ENCODE results near the gene OR13H1. TPM values are rescaled to one million over a fixed set of nuclear protein-coding genes. Genes with fewer than 3 reads are reported as not detected.
A peak's percentile ranks its signal among the peaks of the same experiment; 100 is the strongest.
"Not testable (repeated sequence)": the region's sequence is repeated elsewhere in the genome, so short reads cannot be mapped to it uniquely, and the experiment has no call there.

Gene OR13H1
- polyA plus RNA-seq, 1 of the 3 experiments (the other 2 are of a cell fraction), result not detected

DNA sequence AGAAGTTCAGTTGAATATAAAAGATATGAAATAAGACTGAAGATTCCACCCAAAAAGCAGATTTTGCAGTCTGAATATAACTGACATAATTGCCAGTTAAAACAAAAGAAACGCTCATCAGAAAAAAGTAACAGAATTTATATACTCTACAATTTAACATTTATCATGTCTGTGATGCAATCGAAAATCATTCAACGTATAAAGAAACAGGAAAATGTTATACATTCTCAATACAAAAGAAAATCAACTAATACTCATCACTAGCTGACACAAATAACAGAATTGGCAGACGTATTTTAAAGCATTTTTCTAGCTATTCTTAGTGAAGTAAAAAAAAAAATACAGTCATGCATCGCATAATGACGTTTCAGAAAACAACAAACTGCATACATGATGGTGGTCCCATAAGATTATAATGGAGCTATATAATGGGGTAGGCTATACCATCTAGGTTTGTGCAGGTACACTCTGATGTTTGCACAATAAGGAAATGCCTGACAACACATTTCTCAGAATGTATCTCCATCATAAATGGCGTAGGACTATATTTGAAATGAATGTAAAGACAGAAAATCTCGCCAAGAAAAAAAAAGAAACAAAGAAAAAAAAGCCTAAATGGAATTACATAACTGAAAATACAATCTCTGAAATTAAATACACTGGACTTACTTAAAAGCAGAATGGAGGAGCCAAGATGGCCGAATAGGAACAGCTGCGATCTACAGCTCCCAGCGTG is 34.3 kb downstream of the OR13H1 start:
- Histone ChIP-seq H2AFZ (ENCODE audit: low read depth) (0 out of 2 replicates have a peak overlapping the region, but pooled peaks have one; percentile 12), H3K79me2 (ENCODE audit: insufficient read depth) (peaks cover 13% of the 10 kb centered on the region; the same call in 1 of the 2 replicates), H3K4me2 (peak overlapping the region; percentile 48), H3K27me3 (ENCODE audit: insufficient read depth) (no peaks in the 10 kb centered on the region), H3K9me3 (no peaks in the 10 kb centered on the region), H3F3A (replicated peaks; ENCODE audit: insufficient read depth) (no peaks in the 10 kb centered on the region), H3K4me1 (ENCODE audit: control insufficient read depth in 1 of 2, insufficient read depth in 2 of 2, low read depth in 1 of 2, low read length in 1 of 2) (no peaks in the 10 kb centered on the region), H3K27ac (ENCODE audit: low read depth in 2 of 2, low read length in 1 of 2) (peak overlapping the region; percentile 52 to 62), H3K36me3 (replicated peaks in 1 of 2; ENCODE audit: control insufficient read depth in 1 of 2, insufficient read depth in 2 of 2, low read length in 1 of 2) (no peaks in the 10 kb centered on the region), H3K4me3 (ENCODE audit: low read depth in 2 of 2, low read length in 1 of 2) (peak overlapping the region; percentile 48 to 50), H3K9me2 (no peaks in the 10 kb centered on the region), H3K9ac (peak overlapping the region; percentile 50), H4K20me1 (ENCODE audit: insufficient read depth) (no peaks in the 10 kb centered on the region)
- ChIA-PET POLR2A (interaction anchor here (0.6 kb wide), 1 partner anchor 1200 kb away, joined by 3 read pairs; no protein-coding TSS in a partner anchor), CTCF (no interaction called here)
- DNase-seq, result peak; percentile 6
- TF ChIP-seq YY1 (IDR thresholded peaks at IDR 0.05; ENCODE audit: low read depth) (peak; percentile 72), GATA2 (CRISPR knock-in tag; IDR thresholded peaks at IDR 0.05) (no peak)
- WGBS (ENCODE audit: low lambda C conversion rate), result 9% methylated on average over 11 of the region's 11 CpGs

DNA sequence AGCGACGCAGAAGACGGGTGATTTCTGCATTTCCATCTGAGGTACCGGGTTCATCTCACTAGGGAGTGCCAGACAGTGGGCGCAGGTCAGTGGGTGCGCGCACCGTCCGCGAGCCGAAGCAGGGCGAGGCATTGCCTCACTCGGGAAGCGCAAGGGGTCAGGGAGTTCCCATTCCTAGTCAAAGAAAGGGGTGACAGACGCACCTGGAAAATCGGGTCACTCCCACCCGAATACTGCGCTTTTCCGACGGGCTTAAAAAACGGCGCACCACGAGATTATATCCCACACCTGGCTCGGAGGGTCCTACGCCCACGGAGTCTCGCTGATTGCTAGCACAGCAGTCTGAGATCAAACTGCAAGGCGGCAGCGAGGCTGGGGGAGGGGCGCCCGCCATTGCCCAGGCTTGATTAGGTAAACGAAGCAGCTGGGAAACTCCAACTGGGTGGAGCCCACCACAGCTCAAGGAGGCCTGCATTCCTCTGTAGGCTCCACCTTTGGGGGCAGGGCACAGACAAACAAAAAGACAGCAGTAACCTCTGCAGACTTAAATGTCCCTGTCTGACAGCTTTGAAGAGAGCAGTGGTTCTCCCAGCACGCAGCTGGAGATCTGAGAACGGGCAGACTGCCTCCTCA is 35.0 kb downstream of the OR13H1 start:
- H3F3A ChIP-seq (replicated peaks; ENCODE audit: insufficient read depth); CTCF ChIA-PET; H3K36me3 ChIP-seq (replicated peaks in 1 of 2; ENCODE audit: control insufficient read depth in 1 of 2, insufficient read depth in 2 of 2, low read length in 1 of 2); DNase-seq; H3K4me1 ChIP-seq (ENCODE audit: control insufficient read depth in 1 of 2, insufficient read depth in 2 of 2, low read depth in 1 of 2, low read length in 1 of 2); H3K9me2 ChIP-seq; H3K27me3 ChIP-seq (ENCODE audit: insufficient read depth); H2AFZ ChIP-seq (ENCODE audit: low read depth); H3K9me3 ChIP-seq; H4K20me1 ChIP-seq (ENCODE audit: insufficient read depth): not testable (repeated sequence)
- peak overlapping the region; percentile 52 to 62 for H3K27ac ChIP-seq (ENCODE audit: low read depth in 2 of 2, low read length in 1 of 2)
- peak overlapping the region; percentile 48 to 50 for H3K4me3 ChIP-seq (ENCODE audit: low read depth in 2 of 2, low read length in 1 of 2)
- 0 out of 2 replicates have a peak, but pooled peaks have one; percentile 67 for TF ChIP-seq YY1 (IDR thresholded peaks at IDR 0.05; ENCODE audit: low read depth)
- TF ChIP-seq TAF1 (IDR thresholded peaks at IDR 0.05; ENCODE audit: borderline replicate concordance, low read depth, low read length), result peak; percentile 5; the same call in 1 of the 2 replicates
- peak overlapping the region; percentile 48; the same call in 1 of the 2 replicates for H3K4me2 ChIP-seq
- H3K79me2 ChIP-seq (ENCODE audit: insufficient read depth), result peaks cover 13% of the 10 kb centered on the region; the same call in 1 of the 2 replicates
- POLR2A ChIA-PET, result interaction anchor here (0.6 kb wide), 1 partner anchor 1201 kb away, joined by 3 read pairs; no protein-coding TSS in a partner anchor
- H3K9ac ChIP-seq, result peak overlapping the region; percentile 50
- 10% methylated on average over 13 of the region's 34 CpGs for WGBS (ENCODE audit: low lambda C conversion rate)

DNA sequence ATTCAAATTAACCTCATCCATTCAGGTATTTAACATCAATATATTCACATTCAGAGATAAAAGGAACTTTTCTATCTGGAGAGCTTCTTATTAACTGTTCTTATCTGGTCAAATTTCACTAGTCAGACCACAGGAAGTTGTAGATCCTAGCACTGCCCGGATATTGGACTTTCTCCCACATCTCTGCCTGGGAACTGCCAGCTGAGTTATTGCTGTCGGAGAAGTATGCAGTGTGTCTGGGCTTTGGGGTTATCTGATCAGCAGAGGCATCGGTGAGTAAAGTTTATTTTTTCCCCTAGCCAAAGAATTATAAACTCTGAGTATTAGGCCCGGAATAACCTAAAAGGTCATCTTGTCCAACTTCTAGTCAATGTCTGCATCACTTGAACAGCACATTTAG is 45.1 kb downstream of the OR13H1 start:
- ChIA-PET CTCF (no interaction called here), POLR2A (no interaction called here)
- no peaks in the 10 kb centered on the region for H3K9me2 ChIP-seq
- peaks cover 25% of the 10 kb centered on the region for H3F3A ChIP-seq (replicated peaks; ENCODE audit: insufficient read depth)
- H3K79me2 ChIP-seq (ENCODE audit: insufficient read depth), result no peaks in the 10 kb centered on the region
- H3K36me3 ChIP-seq (replicated peaks in 1 of 2; ENCODE audit: control insufficient read depth in 1 of 2, insufficient read depth in 2 of 2, low read length in 1 of 2), result no peaks in the 10 kb centered on the region
- H3K9ac ChIP-seq, result peak overlapping the region; percentile 47; the same call in 1 of the 2 replicates
- H3K4me2 ChIP-seq, result peak overlapping the region; percentile 6; the same call in 1 of the 2 replicates
- no peak overlapping the region for H2AFZ ChIP-seq (ENCODE audit: low read depth)
- peak overlapping the region; percentile 69 to 90 for H3K27ac ChIP-seq (ENCODE audit: low read depth in 2 of 2, low read length in 1 of 2)
- H3K4me3 ChIP-seq (ENCODE audit: low read depth in 2 of 2, low read length in 1 of 2), result no peak overlapping the region
- no peaks in the 10 kb centered on the region for H4K20me1 ChIP-seq (ENCODE audit: insufficient read depth)
- no peaks in the 10 kb centered on the region for H3K9me3 ChIP-seq
- no peak for DNase-seq
- H3K4me1 ChIP-seq (ENCODE audit: control insufficient read depth in 1 of 2, insufficient read depth in 2 of 2, low read depth in 1 of 2, low read length in 1 of 2), result peaks cover 0 to 6% of the 10 kb centered on the region in 2 experiments; a peak in 1 of 4 replicates
- WGBS (ENCODE audit: low lambda C conversion rate), result 7% methylated on average over 4 of the region's 4 CpGs
- H3K27me3 ChIP-seq (ENCODE audit: insufficient read depth), result no peaks in the 10 kb centered on the region
- TF ChIP-seq GATA2 (CRISPR knock-in tag; IDR thresholded peaks at IDR 0.05) (no peak), NFIC (IDR thresholded peaks at IDR 0.05; ENCODE audit: borderline replicate concordance) (peak; percentile 71), GABPA (IDR thresholded peaks at IDR 0.05; ENCODE audit: low read depth) (peak; percentile 38; the same call in 1 of the 2 replicates), ZBTB33 (IDR thresholded peaks at IDR 0.05; ENCODE audit: borderline replicate concordance, low read depth) (peak; percentile 44; the same call in 1 of the 2 replicates), TCF12 (IDR thresholded peaks at IDR 0.05) (peak; percentile 87), FOSL2 (IDR thresholded peaks at IDR 0.05; ENCODE audit: borderline replicate concordance, low read depth) (peak; percentile 26; the same call in 1 of the 2 replicates), SMC3 (IDR thresholded peaks at IDR 0.05; ENCODE audit: low read depth, low read length) (no peak), TEAD4 (IDR thresholded peaks at IDR 0.05; ENCODE audit: borderline replicate concordance, insufficient read depth) (peak; percentile 64; the same call in 1 of the 2 replicates), FOXM1 (IDR thresholded peaks at IDR 0.05; ENCODE audit: low read depth) (peak; percentile 40; the same call in 1 of the 2 replicates), RXRA (IDR thresholded peaks at IDR 0.05; ENCODE audit: borderline replicate concordance, low read depth) (peak; percentile 82; the same call in 1 of the 2 replicates)
- TF ChIP-seq, protein P1, sequence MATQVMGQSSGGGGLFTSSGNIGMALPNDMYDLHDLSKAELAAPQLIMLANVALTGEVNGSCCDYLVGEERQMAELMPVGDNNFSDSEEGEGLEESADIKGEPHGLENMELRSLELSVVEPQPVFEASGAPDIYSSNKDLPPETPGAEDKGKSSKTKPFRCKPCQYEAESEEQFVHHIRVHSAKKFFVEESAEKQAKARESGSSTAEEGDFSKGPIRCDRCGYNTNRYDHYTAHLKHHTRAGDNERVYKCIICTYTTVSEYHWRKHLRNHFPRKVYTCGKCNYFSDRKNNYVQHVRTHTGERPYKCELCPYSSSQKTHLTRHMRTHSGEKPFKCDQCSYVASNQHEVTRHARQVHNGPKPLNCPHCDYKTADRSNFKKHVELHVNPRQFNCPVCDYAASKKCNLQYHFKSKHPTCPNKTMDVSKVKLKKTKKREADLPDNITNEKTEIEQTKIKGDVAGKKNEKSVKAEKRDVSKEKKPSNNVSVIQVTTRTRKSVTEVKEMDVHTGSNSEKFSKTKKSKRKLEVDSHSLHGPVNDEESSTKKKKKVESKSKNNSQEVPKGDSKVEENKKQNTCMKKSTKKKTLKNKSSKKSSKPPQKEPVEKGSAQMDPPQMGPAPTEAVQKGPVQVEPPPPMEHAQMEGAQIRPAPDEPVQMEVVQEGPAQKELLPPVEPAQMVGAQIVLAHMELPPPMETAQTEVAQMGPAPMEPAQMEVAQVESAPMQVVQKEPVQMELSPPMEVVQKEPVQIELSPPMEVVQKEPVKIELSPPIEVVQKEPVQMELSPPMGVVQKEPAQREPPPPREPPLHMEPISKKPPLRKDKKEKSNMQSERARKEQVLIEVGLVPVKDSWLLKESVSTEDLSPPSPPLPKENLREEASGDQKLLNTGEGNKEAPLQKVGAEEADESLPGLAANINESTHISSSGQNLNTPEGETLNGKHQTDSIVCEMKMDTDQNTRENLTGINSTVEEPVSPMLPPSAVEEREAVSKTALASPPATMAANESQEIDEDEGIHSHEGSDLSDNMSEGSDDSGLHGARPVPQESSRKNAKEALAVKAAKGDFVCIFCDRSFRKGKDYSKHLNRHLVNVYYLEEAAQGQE (IDR thresholded peaks at IDR 0.05; ENCODE audit: low read depth, low read length), result peak; percentile 47; the same call in 1 of the 2 replicates

Data from SK-N-SH (cell line).